ENCODE results near the gene PDSS2.
"Not testable (repeated sequence)": the region's sequence is repeated elsewhere in the genome, so short reads cannot be mapped to it uniquely, and the experiment has no call there.

PDSS2 gene

DNA sequence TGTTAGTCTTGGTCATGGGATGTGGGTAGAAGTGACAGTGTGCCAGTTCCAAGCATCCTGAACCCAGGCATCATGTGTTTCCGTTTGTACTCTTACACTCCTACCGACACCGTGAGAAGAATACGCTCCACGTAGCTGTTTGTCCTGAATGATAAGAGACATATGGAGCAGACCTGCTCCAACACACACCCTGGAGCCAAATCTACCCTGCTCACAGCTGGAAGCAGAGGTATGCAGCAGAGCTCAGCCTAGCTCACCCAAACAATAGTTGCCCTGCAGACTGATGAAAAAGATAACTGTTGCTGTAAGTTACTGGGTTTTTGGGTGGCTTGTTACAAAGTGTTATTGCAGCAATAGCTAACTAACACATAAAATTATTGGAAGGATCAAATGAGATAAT is 14.3 kb upstream of the PDSS2 start:
- DNase-seq, result no peak

DNA sequence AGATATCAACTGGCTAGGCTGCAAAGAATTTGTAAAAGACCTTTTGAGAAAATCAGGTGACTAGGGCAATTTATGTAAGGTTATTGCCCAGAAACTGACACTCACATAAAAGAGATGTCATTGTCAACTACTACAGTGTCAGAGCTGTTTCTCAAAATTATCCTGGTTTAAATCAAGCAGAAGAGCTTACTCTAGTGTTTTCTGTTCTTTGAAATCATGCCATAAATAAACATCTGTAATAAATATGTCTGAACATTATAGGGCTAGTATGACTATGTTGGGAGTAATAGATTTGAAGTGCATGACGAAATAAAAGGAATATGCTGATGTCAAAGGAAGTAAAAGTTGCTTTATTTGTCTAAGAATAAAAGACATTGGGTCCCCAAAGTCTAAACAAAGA is 11.0 kb upstream of the PDSS2 start:
- DNase-seq, result no peak

DNA sequence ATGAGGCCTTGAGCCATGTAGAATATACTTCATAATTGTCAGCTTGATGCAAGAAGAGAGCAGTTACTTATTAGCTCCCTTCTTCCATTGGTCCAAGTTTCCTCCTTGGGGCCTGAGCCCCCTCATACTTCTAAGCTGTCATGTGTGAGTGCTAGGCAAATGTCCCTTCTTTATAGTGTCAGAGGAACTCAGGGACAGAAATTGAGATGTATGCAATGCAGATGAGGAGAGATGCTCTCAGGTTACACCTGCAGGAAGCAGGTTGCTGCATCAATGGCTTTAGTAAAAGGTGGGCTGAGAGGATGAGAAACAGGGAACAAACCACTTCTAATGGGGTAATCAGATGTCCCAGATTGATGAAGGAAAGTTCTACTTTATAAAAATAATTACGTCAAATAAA is 6.7 kb upstream of the PDSS2 start:
- no peak for DNase-seq

DNA sequence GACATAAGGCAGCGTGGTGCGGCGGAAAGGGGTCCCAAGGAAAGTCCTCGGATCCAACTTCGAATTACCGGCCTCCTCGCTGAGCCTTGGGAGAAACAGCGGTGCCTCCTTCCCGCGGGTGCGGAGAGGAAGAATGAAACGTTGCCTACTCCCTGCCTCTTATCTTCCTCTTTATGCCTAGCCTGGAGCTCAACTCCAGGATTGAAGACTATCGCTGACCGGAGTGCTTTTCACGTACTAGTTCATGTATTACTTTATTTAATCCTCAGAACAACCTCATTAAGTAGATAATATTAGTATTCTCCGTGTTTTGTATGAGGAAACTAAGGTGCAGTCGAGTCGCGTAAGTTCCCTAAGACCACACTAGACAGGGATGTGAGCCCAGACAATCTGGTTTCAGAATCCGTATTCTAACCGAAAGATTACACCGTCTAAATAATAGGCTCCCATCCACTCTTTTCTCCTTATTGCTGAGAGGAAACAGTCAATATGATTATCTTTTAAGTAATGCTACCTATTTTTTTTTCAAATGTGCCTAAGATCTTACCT is 793 bp upstream of the PDSS2 start:
- DNase-seq, result no peak

DNA sequence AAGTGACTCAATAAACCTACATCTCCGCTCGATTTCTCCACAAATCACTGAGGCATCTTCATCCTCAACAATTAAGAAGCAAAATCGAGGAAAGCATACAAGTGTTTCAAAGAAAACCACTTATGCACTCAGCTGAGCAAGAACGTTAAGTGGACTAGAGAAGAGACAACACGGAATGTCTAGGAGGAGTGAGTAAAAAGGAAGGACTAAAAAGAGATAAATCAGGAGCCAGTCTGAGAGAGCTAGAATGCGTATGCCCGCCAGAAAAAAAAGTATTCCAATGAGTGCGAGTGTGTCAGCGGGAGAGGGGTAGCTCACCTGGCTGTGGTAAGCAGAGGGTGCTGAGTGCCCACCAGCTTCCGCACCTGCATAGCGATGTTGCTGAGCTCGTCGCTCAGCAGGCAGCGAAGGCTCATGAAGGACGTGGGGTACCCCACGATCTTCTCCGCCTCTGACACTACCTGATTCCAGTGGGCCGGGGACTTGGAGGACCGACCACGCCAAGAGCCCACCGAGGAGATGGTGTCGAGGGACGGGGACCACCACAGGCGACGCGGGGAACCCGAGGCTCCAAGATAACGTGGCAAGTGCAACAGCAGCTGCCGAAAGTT is 587 bp downstream of the PDSS2 start:
- DNase-seq, result no peak

DNA sequence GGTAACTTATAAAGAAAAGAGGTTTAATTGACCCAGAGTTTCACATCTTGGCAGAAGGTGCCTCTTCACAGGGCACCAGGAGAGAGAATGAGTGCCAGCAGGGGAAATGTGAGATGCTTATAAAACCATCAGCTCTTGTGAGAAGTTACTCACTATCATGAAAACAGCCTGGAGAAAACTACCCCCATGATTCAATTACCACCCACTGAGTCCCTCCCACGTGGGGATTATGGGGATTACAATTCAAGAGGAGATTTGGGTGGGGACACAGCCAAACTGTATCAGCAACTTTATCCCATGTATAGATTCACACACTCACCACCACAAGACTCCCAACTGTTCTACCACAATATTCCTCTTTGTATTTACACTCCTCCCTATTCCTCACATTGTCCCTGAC is 10.6 kb downstream of the PDSS2 start:
- no peak for DNase-seq

DNA sequence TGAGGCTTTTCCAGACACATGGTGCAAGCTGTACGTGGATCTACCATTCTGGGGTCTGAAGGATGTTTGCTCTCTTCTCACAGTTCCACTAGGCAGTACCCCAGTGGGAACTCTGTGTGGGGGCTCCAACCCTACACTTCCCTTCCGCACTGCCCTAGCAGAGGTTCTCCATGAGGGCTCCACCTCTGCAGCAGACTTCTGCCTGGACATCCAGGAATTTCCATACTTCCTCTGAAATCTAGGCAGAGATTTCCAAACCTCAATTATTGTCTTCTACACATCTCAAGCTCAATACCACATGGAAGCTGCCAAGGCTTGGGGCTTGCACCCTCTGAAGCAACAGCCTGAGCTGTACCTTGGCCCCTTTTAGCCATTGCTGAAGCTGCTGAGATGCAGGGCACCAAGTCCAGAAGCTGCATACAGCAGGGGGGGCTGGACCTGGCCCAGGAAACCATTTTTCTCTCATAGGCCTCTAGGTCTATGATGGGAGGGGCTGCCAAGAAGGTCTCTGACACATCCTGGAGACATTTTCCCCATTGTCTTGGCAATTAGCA is 11.6 kb downstream of the PDSS2 start:
- DNase-seq, result no peak

DNA sequence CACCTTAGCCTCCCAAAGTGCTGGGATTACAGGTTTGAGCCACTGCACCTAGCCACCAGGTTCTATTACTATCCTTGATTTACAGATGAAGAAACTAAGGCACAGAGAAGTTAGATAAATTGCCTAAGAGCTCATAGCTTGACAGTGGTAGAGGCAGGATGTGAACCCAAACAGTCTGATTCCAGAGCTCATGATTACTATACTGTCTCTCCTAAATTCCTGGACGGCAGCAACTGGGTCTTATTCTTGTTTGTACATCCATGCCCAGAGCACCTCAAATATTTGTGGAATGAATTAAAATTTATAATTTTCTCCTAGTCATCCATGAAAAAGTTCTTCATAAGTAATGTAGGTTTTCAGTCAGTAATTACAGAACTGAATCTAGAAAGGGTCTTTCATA is 15.1 kb downstream of the PDSS2 start:
- no peak for DNase-seq

DNA sequence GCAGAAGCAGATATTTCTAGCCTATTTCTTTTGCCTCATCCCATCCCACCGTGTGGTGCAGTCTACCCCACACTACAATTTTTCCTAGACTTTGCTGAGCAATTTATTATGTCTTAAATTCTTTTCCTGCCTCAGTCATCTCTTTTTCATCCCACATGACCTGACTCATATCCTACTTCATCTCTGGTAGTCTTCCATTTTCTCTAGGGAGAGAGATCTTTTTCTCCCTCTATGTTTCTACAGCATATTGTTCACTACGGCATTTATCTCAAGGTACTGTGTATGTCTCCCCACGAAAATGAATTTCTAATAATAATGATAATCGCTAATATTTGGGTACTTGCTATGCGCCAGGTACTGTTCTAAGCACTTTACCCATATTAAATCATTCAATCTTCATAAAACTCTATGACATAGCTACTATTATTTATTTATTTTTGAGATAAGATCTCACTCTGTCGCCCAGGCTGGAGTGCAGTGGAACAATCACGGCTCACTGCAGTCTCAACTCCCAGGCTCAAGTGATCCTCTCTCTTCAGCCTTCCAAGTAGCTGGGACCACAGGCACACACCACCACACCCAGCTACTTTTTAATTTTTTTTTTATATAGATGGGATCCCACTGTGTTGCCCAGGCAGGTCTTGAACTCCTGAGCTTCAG is 15.6 kb downstream of the PDSS2 start:
- no peak for DNase-seq

DNA sequence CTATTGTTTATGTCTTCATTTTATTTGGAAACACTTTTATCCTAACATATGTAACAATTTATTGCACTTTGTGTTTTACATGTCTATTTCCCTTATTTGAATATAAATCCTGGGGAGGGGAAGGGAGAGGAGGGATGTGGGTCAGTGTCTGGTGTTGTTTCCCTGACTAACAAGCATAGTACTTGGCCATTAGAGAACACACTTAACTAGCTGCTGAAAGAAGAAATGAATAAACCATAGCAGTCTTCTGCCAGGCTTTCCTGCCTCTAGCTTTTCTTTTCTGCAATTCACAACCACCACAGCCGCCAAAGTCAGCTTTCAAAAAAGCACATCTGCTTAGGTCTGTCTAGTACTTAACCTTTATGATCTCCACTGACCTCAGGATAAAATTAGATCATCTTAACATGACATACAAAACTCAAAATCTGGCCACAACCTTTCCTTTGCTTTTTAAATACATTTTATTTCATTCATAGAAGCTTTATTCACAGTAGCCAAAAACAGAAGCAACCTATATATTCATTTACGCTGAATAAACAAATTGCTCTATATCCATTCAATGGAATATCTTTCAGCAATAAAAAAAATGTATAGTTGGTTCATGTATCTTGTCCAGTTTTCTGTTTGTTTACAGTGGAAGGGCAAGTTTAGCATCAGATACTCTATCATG is 16.3 kb downstream of the PDSS2 start:
- DNase-seq, result no peak

DNA sequence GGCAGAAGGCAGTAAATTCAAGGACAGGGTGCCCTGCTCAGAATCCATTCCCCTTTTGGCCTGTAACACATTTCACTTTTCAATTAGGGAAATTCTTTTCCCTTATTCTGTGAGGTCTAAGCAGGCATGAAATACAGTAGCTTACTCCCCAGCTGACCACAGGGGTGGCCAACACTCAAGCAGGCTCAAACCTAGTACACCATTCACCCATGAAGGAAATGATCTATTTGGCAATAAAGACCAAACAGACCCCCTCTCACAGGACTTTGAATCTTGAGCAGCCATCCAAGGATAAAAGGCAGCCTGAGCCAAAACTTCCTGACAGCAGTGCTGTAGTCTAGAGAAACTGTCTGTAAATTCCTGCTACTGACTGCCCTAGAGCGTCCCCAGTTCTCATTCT is 17.7 kb downstream of the PDSS2 start:
- DNase-seq, result no peak

DNA sequence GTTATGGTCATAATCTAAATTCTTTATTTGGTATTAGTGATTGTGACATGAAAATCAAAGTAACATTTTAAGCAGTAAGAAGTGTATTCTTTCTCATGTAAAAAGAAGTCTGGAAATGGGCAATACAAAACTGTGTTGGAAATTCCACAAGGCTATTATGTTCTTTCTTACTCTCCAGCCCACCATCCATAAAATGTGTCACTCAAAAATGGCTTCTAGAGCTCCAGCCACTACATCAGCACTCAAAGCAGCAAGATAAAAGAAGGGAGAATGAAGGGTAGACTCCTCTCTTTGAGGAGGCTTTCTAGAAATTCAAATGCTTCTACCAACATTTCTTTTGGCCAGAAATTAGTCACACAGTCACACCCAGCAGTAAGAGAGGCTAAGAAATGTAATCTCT is 18.4 kb downstream of the PDSS2 start:
- no peak for DNase-seq

DNA sequence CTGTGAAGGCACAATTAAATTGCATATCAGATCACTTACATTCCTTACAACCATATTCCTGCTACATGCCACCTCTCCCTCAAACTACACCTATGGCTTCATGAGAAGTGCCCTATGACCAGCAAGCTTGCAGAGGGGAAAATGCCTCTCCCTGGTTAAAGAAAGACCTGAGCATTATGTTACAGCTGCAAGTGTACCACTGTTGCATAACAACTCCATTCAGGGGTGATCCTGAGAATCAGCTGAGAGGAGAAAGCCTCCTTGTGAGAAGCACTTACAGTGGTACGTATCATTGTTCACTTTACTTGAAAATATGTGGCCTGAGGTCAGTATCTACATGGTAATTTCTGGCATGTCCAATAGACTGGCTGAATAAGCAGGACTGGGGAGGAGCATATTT is 20.0 kb downstream of the PDSS2 start:
- DNase-seq, result no peak

DNA sequence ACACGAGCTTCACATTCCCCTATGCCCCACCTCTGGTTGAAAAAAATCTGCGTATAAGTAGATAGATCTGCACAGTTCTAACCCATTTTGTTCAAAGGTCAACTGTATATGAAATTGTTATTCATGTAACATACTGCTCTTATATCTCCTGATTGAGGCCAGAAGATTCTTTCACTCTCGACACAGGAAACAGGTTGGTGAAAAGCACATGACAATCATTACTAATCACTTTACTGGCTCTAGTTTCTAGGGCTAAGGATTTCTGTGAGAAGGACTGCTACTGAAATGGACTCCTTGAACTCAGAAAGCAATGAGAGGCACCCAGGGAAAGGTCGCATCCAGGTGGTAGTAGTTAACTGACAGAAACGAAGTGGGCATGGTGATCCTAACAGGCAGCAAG is 21.7 kb downstream of the PDSS2 start:
- DNase-seq, result no peak

DNA sequence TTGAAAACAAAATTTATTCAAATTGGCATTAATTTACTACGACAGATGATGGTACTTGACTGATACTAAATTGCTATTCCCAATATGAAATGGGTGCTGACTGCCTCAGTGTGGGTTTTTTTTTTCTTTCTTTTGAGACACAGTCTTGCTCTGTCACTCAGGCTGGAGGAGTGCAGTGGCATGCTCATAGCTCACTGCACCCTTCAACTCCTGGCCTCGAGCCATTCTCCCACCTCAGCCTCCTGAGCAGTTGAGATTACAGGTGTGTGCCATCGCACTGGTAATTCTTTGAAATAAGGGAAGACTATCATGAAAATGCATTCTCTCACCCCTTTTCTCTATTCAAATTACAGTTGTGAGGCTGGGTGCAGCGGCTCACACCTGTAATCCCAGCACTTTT is 22.5 kb downstream of the PDSS2 start:
- no peak for DNase-seq

DNA sequence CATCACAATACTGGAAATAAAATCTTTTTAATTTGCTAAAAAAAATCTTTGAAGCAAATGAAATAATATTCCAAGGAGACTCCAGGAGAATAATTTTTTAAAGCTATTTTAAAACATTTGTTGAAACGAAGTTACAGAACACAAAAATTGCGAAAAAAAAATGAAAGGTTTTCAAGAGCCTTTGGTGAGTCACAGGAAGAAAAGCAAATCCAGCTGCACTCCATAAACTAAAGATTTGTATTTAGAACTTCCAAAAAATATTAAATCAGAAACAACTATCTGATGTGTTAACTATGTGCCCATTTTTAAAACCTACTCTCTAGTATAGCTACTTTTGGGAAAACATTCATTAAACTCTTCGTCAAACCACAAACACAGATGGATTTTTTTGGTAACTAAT is 23.6 kb downstream of the PDSS2 start:
- no peak for DNase-seq

DNA sequence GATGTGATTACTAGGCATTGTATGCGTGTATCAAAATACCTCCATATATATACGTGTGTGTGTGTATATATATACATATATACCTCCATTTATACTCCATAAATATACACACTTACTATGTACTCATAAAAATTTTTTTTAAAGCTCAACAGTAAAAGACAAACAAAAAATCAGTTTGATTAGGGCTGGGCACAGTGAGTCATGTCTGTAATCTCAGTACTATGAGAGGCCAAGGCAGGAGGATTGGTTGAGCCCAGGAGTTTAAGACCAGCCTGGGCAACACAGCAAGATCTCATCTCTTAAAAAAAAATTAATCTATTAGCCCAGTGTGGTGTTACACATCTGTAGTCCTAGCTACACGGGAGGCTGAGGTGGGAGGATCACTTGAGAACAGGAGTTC is 24.6 kb downstream of the PDSS2 start:
- no peak for DNase-seq

DNA sequence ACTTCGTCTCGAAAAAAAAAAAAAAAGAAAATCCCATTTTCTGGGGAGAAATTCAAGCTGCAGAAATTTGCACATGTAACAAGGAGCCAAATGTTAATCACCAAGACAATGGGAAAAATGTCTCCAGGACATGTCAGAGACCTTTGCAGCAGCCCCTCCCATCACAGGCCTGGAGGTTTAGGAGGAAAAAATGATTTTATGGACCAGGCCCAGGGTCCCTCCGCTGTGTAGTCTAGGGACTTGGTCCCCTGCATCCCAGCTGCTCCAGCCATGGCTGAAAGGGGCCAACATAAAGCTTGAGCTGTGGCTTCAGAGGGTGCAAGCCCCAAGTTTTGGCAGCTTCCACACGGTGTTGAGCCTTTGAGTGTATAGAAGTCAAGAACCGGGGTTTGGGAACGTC is 33.4 kb downstream of the PDSS2 start:
- DNase-seq, result not testable (repeated sequence)

DNA sequence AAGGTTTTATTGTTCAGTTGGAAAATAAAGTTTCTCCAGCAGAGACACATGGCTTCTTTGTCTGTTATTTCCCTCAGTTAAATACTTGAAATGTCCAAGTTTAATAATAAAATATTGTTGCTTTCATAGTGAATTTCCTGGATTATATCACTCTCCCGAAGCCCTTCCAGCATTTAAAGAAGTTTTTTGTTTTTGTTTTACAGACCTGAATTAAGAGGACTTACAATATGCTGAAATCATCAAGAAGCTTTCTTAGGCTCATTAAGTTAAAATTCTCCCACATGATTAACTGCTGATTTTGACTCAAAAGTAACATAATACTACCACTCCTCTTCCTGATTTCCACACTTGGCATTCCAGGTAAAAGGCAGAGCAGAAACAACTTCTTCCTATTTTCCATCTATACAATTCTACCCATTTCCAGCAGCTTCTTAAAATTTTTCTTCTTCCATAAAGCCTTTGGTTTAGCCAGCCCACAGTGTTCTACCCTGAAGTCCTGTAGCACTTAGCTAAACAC is 35.8 kb downstream of the PDSS2 start:
- no peak for DNase-seq

DNA sequence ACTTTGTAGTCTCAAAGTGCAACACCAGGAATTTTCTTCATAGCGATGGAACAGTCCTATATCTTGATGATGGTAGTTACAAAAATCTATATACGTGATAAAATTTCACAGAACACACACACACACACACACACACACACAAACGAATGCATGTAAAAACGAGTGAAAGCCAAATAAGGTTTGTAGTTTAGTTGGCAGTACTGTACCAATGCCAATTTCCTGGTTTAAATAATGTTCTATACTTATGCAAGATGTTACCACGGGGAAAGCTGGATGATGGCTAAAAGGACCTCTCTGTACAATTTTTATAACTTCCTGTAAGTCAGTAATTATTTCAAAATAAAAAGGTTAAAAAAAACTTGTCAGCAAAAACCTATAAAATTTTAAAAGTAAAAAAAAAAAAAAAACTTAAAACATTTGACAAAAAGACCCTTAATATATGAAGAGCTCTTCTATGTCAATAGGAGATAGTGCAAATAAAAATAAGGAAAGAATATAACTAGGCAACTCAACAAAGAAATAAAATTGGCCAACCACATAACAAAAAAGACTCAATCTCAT is 37.6 kb downstream of the PDSS2 start:
- no peak for DNase-seq

DNA sequence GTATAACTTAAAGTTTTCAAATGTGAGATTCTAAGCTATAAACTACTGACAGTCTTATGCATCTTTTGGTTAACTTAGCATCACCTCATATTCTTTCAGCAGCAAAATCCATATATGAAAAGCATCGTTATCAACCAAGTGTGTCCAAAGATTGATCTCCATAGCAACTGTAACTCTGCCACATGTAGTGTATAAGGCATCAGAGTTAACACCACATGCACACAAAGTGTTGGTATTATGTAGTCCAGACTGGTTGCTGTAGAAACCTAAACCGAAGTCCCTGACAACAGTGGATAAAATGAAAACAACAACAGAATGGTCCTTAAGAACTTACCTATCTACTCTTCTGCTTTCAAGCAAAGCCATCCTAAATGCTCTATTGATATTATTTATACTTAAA is 39.6 kb downstream of the PDSS2 start:
- no peak for DNase-seq

DNA sequence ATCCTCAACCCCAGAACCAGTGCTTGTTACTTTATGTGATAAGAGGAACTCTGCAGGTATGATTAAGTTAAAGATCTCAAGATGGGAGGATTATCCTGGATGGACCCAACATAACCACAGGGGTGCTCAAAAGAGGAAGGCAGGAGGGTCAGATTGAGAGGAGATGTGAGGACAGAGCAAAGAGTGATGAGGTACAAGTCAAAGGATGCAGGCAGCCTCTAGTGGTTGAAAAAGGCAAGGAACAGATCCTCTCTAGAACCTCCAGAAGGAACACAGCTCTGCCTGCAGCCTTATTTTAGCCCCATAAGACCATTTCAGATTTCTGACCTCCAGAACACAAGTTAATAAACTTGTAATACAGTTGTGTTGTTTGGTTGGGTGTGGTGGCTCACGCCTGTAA is 41.2 kb downstream of the PDSS2 start:
- DNase-seq, result no peak

DNA sequence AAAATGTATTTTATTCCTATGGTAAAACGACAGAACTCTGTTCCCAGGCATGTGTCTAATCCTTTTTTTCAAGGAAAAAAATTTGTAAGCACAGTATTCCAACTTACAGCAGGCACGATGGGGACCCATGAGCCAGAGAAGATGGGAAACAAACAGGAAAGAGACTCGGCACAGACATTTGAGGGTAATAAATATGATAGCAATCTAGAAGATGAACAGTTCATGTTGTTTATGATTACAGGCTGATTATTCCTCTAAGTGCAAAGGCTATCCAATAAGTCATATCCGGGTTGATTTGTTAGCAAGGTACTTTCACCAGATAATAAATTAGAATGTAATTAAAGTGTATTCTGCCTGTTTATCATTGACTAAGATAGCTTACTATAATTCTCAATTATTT is 43.2 kb downstream of the PDSS2 start:
- DNase-seq, result no peak

Data from GOT3 (cell line).